Stomach (tissue), 4 donors: ENCODE measurements around the gene PTPRG.

Source experiments
- POLR2A ChIP-seq, 4 donors: fragments of 450-650 bp; IDR thresholded peaks; one replicate each; pipeline ENCODE4 v1.6.1; 2016; ENCODE audit warnings: antibody characterized with exemption in 4 of 4, control low read depth in 2 of 4, mild to moderate bottlenecking in 1 of 4, moderate library complexity in 1 of 4
- TF ChIP-seq, protein P1 (sequence below), 7 experiments: fragments of 450-650 bp in 4 of 7; fragments of 200-600 bp in 3 of 7; sonication (generic) in 3 of 7; IDR thresholded peaks; one replicate each; pipeline ENCODE4 v1.5.1; 2016 to 2019; ENCODE audit warnings: antibody characterized with exemption in 7 of 7, control low read depth in 2 of 7, mild to moderate bottlenecking in 1 of 7

DNA sequence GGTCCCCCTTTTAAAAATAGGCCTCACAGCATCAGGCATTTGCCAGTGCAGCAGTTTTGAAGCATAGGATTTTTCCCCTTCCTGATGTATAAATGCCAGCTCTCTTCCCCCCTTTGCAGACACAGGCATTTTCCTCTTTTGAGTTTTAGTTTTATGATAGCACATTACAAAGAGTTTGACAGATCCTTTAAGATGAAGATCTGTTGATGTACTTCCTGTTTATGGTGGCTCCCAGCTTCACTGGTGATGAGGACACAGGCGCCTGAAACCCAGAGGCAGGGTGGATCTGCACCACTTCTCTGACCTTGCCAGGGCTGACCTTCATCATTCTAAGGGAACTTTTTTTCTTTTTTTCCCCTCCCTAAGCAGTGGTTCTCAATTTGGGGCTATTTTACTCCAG lies 243.4 kb downstream of the PTPRG start:
- TF ChIP-seq, protein P1, sequence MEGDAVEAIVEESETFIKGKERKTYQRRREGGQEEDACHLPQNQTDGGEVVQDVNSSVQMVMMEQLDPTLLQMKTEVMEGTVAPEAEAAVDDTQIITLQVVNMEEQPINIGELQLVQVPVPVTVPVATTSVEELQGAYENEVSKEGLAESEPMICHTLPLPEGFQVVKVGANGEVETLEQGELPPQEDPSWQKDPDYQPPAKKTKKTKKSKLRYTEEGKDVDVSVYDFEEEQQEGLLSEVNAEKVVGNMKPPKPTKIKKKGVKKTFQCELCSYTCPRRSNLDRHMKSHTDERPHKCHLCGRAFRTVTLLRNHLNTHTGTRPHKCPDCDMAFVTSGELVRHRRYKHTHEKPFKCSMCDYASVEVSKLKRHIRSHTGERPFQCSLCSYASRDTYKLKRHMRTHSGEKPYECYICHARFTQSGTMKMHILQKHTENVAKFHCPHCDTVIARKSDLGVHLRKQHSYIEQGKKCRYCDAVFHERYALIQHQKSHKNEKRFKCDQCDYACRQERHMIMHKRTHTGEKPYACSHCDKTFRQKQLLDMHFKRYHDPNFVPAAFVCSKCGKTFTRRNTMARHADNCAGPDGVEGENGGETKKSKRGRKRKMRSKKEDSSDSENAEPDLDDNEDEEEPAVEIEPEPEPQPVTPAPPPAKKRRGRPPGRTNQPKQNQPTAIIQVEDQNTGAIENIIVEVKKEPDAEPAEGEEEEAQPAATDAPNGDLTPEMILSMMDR (IDR thresholded peaks at IDR 0.05): no peak
- no peak for TF ChIP-seq POLR2A (IDR thresholded peaks at IDR 0.05)
